Choroid plexus epithelial cell (primary cell): ENCODE data around the gene CCDC97.

ENCODE experiments used
- DNase-seq: peaks from one replicate; pipeline ENCODE4 v3.0.0-alpha.2; 2010; ENCODE audit warnings: low read depth
- H3K4me3 ChIP-seq: 2 replicates; pipeline ENCODE4 v1.5.1; 2011; ENCODE audit warnings: low read depth, mild to moderate bottlenecking, control low read depth, low read length, moderate library complexity
- TF ChIP-seq, protein P1 (sequence below): conservative IDR thresholded peaks from 2 replicates; pipeline ENCODE4 v1.5.1; 2011; ENCODE audit warnings: low read depth, mild to moderate bottlenecking, control low read depth, inconsistent platforms, low read length, moderate library complexity

Gene CCDC97

DNA sequence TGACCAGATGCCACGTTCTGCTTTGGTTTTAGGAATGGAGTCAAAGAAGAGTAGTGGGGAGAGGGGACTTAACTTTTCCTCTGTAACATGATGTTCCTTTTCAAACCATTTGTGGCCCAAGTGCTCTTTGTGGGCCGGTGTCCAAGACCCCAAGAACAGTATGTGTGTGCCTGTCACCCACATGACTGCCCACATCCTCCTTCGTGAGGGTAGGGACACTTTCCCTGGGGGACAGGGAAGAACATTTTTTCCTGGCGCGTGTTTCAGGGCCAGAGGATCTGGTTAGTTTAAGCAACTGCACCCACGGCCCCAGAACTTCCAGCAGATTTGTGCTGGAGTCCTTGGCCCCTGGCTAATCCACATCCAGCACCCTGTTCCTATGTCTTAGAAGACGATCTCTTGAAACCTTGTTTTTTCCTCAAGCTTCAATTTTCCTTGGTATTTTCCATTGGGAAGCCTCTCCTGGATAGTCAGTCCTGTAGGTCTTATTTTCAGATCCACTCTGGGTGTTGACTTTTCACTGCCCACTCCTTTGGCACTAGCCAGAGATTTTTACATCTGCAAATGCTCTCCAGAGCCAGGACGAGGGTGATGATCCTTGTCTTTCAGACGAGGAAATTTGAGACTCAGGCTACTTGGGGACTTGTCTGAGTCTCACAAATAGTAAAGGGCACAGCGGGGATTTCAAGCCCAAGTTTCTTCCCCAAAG lies 10.8 kb upstream of the CCDC97 start:
- TF ChIP-seq, protein P1, sequence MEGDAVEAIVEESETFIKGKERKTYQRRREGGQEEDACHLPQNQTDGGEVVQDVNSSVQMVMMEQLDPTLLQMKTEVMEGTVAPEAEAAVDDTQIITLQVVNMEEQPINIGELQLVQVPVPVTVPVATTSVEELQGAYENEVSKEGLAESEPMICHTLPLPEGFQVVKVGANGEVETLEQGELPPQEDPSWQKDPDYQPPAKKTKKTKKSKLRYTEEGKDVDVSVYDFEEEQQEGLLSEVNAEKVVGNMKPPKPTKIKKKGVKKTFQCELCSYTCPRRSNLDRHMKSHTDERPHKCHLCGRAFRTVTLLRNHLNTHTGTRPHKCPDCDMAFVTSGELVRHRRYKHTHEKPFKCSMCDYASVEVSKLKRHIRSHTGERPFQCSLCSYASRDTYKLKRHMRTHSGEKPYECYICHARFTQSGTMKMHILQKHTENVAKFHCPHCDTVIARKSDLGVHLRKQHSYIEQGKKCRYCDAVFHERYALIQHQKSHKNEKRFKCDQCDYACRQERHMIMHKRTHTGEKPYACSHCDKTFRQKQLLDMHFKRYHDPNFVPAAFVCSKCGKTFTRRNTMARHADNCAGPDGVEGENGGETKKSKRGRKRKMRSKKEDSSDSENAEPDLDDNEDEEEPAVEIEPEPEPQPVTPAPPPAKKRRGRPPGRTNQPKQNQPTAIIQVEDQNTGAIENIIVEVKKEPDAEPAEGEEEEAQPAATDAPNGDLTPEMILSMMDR, result no peak
- H3K4me3 ChIP-seq, result no peak overlapping the region
- DNase-seq, result no peak

DNA sequence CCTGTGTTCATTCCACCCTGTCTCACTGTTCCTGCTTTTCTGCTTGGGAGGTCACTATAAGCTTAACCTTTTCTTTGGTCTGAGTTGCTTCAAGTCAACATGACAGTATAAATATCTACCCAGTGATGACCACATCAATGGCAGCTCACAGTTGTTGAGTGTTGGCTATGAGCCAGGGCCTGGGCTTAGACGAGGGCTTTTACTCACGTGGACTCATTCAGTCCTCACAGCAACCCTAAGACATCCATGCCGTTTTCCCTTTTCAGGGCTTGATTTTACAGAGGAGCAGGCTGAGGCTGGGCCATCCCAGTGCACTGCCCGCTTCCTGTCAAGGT lies 10.2 kb upstream of the CCDC97 start:
- DNase-seq, result peak; percentile 94
- TF ChIP-seq, protein P1, result no peak
- no peak overlapping the region for H3K4me3 ChIP-seq

DNA sequence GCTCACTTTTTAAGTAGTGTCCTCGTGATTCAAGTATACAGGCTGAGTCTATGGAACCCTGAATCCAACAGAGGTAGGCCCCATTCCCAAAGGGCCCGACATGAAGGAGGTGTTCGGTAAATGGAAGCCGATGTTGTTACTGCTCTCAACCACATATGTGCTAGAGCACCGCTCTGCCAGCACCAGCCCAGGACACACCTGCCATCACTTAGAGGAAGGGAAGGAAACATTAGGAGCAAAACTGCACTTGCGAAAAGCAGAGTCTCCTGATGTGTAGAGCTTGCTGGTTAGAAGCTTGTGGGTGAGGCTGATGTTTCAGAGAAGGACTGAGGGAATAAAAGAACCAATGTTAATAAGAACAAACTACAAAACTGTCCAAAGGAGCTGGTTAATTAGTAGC lies 9.4 kb upstream of the CCDC97 start:
- H3K4me3 ChIP-seq, result no peak overlapping the region
- DNase-seq, result no peak
- TF ChIP-seq, protein P1, result no peak

DNA sequence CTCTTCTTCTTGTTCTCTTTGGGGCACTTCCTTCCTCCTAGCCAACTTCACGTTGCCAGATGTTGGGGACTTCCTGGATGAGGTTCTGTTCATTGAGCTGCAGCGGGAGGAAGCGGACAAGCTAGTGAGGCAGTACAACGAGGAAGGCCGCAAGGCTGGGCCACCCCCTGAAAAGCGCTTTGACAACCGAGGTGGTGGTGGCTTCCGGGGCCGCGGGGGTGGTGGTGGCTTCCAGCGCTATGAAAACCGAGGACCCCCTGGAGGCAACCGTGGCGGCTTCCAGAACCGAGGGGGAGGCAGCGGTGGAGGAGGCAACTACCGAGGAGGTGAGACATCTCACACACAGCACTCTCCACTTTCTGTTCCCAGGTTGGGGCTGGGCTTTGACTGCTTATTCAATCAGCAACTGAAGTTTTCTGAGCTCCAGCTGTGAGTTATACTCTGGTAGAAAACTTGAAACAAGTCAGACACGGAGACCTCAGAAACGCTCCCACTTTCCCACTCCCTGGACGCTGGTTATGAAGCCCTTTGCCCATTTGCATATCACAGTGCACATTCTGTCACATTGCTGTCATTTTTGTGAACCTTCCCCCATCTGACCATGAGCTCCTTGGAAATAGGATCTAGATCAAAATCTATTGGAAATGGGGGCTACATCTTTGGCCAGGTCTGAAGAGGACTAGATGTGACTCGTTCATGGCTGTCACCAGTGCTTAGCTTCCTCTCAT lies 7.2 kb upstream of the CCDC97 start:
- TF ChIP-seq, protein P1, result no peak
- DNase-seq, result no peak
- H3K4me3 ChIP-seq, result no peak overlapping the region

DNA sequence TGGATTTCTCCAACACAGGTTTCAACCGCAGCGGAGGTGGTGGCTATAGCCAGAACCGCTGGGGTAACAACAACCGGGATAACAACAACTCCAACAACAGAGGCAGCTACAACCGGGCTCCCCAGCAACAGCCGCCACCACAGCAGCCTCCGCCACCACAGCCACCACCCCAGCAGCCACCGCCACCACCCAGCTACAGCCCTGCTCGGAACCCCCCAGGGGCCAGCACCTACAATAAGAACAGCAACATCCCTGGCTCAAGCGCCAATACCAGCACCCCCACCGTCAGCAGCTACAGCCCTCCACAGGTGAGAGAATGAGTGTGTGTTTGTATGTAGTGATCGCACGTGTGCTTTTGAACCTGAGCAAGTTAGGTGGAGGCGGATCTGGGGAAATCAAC lies 6.0 kb upstream of the CCDC97 start:
- no peak overlapping the region for H3K4me3 ChIP-seq
- DNase-seq, result no peak
- TF ChIP-seq, protein P1, result no peak

DNA sequence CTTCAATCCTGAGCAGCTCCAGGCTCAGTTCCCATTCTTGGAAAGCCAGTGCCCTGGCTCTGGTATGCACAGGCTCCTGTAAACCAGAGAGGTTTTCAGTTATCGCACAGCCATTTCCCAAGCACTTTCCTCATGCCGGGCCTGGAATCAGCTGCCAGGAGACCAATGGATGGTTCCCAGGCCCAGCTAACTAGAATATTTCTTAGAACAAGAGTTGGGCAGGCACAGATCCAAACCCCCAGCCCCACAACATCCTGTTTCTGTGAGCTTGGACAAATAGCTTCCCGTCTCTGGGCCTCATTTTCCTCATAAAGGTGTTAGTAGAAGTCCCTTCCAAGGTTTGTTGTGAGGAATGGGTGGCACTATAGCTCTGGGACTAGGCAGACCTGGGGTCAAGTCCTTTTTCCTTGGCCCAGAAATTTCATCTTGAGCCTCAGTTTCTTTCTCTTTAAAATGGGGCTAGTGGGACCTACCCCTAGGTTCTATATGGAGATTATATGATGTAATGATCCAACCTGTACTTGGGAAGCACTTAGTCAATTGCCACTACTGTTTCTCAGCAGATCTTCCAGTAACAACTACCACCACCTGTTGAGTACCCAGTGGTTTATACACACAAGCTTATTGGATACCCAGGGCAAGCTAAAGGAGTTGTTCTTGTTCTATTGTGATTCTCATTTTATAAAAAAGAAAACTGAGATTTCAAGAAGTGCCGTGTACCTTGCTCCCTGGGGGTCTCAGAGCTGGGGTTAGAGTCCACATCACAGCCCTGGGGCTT lies 5.1 kb upstream of the CCDC97 start:
- no peak for DNase-seq
- TF ChIP-seq, protein P1, result no peak
- no peak overlapping the region for H3K4me3 ChIP-seq
